ENCODE measurements around the gene DPH1. TPM values are rescaled to one million over a fixed set of nuclear protein-coding genes. Genes with fewer than 3 reads are reported as not detected.

DPH1 gene
- total RNA-seq, 2 experiments from 2014 or later = 28.4 to 28.8 TPM

DNA sequence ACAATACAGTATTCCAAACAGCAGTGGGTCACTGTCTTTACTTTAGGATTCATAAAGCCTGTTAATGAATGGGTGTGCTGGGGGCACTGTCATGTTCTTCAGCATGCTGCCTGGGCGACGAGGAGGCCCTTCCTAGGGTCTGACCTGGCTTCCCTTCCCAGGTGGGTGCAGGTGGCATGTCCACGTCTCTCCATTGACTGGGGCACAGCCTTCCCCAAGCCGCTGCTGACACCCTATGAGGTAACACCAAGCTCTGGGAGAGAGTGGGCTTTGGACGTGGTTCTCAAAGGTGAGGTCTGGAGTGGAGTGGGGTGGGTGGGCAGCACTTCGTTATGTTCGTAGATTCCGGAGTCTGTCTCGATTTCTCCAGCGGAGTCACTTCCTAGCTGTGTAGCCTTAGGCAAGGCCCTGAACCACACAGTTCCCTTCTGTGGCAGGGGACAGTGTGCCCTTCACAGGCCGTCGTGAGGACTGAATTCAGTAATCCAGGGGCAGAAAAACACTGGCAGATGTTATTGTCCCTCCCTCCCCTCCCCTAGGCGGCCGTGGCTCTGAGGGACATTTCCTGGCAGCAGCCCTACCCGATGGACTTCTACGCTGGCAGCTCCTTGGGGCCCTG is 11.1 kb downstream of the DPH1 start:
- H3K4me3 Mint-ChIP-seq = peak overlapping the region; percentile 97
- H3K9me3 Mint-ChIP-seq = no peaks in the 10 kb centered on the region
- H3K4me1 Mint-ChIP-seq = peaks cover 22% of the 10 kb centered on the region
- no peak for DNase-seq
- H3K36me3 Mint-ChIP-seq (ENCODE audit: low read depth) = peaks cover 30% of the 10 kb centered on the region
- POLR2A ChIA-PET = interaction anchor here (0.9 to 3.0 kb wide), 5 partner anchors 9 to 324 kb away, joined by 3 to 10 read pairs (median 5); partner anchors contain the start of gene DPH1
- H3K27me3 Mint-ChIP-seq = no peaks in the 10 kb centered on the region
- H3K27ac Mint-ChIP-seq = no peak overlapping the region
- CTCF ChIA-PET = interaction anchor here (1.2 kb wide), 1 partner anchor 11 kb away, joined by 3 read pairs; the partner anchor contains the start of gene DPH1

DNA sequence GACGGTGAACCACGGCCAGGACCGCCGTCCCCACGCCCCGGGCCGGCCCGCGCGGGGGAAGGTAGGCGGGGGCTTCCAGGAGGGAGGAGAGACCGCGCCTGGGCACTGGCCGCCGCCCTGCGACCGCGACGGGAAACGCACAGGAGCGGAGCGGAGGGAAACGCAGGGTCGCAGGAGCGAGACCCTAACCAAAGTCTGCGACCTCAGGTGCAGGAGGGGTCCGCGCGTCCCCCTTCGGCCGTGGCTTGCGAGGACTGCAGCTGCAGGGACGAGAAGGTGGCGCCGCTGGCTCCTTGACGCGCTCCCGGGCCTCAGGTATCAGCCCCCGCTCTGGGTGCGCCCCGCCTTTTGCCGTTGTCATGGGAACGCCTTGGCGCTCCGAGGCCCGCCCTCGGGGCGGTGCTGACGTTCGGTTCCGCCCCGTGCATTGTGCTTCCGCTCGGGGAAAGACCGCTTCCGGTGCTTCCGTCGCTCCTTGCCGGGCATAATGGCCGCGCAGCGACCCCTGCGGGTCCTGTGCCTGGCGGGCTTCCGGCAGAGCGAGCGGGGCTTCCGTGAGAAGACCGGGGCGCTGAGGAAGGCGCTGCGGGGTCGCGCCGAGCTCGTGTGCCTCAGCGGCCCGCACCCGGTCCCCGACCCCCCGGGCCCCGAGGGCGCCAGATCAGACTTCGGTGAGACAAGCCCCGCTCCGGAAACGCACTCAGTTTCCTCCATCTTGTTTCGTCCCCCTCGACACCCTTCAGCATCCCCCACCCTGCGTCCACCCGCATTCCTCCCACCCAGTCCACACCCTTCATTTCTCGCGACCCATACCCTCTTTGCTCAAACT is 11.8 kb downstream of the DPH1 start, which contains the start of gene OVCA2:
Gene OVCA2, plus strand, starts transcription at position 462 of the 829 bp plus-strand sequence. Its CDS starts 26 bp downstream, at position 488.
- Mint-ChIP-seq H3K9me3 (no peaks in the 10 kb centered on the region), H3K27me3 (no peaks in the 10 kb centered on the region), H3K27ac (peak within 1 kb of the TSS; percentile 92), H3K4me3 (peak within 1 kb of the TSS; percentile 97), H3K4me1 (peaks cover 22% of the 10 kb centered on the region), H3K36me3 (ENCODE audit: low read depth) (peaks cover 25% of the 10 kb centered on the region)
- POLR2A ChIA-PET = interaction anchor here (0.9 to 3.0 kb wide), 4 partner anchors 12 to 325 kb away, joined by 3 to 10 read pairs (median 4); partner anchors contain the start of genes DPH1 and RTN4RL1
- peak; percentile 98 for DNase-seq
- CTCF ChIA-PET = interaction anchor here (0.7 kb wide), 1 partner anchor 27 kb away, joined by 3 read pairs; no protein-coding TSS in a partner anchor

DNA sequence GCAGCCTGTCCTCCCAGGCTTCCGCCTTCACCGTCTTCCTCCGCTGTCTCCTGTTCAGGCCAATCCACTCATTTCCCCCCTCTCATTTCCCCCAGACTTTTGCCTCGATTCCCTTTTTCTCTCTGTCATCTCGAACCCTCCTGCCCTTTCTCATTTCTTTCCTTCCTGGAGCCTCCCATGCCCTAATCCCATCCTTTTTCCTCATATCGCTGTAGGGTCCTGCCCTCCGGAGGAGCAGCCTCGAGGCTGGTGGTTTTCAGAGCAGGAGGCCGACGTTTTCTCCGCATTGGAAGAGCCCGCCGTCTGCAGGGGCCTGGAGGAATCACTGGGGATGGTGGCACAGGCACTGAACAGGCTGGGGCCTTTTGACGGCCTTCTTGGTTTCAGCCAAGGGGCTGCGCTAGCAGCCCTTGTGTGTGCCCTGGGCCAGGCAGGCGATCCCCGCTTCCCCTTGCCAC is 12.5 kb downstream of the DPH1 start:
- no peaks in the 10 kb centered on the region for H3K27me3 Mint-ChIP-seq
- no peak for DNase-seq
- no peaks in the 10 kb centered on the region for H3K9me3 Mint-ChIP-seq
- peaks cover 23% of the 10 kb centered on the region for H3K36me3 Mint-ChIP-seq (ENCODE audit: low read depth)
- ChIA-PET CTCF (no interaction called here), POLR2A (interaction anchor here (1.0 to 3.0 kb wide), 3 partner anchors 18 to 325 kb away, joined by 4 to 10 read pairs (median 4); partner anchors contain the start of gene RTN4RL1)
- peak overlapping the region; percentile 97 for H3K4me3 Mint-ChIP-seq
- peaks cover 22% of the 10 kb centered on the region for H3K4me1 Mint-ChIP-seq
- H3K27ac Mint-ChIP-seq = peak overlapping the region; percentile 92

DNA sequence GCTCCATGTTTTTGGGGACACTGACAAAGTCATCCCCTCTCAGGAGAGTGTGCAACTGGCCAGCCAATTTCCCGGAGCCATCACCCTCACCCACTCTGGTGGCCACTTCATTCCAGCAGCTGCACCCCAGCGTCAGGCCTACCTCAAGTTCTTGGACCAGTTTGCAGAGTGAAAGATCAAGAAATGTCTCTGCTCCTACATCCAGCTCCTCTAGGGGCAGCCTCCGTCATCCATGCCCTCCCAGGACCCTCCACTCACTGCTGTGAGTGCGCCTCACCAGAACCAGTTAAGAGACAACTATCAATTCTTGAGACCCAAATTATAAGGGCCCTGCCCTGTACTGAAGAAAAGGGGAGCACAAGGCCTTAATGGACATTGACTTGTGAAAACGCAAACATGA is 13.0 kb downstream of the DPH1 start:
- Mint-ChIP-seq H3K36me3 (ENCODE audit: low read depth) (peaks cover 23% of the 10 kb centered on the region), H3K9me3 (no peaks in the 10 kb centered on the region), H3K27me3 (peaks cover under 1% of the 10 kb centered on the region), H3K4me3 (peak overlapping the region; percentile 97), H3K27ac (peak overlapping the region; percentile 92), H3K4me1 (peaks cover 22% of the 10 kb centered on the region)
- ChIA-PET POLR2A (interaction anchor here (1.0 to 1.2 kb wide), 2 partner anchors 18 to 202 kb away, joined by 4 read pairs; partner anchors contain the start of gene RTN4RL1), CTCF (no interaction called here)
- no peak for DNase-seq

DNA sequence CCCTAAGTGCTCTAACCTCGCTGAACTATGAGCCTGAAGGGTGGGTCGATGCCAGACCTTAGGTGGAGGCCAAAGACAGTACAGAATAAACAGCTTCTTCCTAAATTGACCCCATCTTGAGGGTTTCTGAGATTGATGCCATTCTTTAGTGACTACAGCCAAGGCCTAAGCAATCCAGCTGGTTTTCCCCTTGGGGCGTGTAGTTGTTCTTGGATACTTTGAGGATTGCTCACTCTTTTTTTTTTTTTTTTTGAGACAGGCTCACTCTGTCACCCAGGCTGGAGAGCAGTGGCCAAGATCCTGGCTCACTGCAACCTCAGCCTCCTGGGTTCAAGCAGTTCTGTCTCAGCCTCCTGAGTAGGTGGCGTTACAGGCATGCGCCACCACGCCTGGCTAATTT is 13.8 kb downstream of the DPH1 start:
- no peak for DNase-seq
- Mint-ChIP-seq H3K4me1 (peaks cover 25% of the 10 kb centered on the region), H3K9me3 (no peaks in the 10 kb centered on the region), H3K4me3 (peak overlapping the region; percentile 97), H3K27me3 (peaks cover 6% of the 10 kb centered on the region), H3K27ac (no peak overlapping the region), H3K36me3 (ENCODE audit: low read depth) (peaks cover 20% of the 10 kb centered on the region)
- ChIA-PET POLR2A (no interaction called here), CTCF (interaction anchor here (0.9 kb wide), 1 partner anchor 309 kb away, joined by 5 read pairs; no protein-coding TSS in a partner anchor)

DNA sequence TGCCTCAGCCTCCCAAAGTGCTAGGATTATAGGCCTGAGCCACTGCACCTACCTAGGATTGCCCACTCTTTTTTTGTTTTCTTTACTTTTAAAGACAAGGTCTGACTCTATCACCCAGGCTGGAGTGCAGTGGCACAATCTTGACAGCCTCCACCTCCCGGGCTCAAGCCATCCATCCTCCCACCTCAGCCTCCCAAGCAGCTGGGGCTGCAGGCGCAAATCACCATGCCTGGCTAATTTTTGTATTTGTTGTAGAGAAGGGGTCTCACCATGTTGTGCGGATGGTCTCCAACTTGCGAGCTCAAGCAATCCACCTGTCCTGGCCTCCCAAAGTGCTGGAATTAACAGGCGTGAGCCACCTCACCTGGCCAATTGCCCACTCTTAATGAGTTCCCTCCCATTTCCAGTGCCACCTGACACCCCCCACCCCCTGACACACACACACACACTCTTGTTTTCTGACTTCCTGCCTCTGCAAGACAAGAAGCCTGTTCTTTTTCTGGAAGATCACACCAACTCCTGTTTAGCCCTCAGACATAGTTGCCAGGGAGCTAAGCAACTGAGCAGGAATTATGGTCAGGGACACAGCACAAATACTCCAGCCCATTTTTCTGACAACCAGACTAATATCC is 14.4 kb downstream of the DPH1 start:
- CTCF ChIA-PET = interaction anchor here (0.5 to 0.9 kb wide), 2 partner anchors 204 to 308 kb away, joined by 3 to 5 read pairs; no protein-coding TSS in a partner anchor
- Mint-ChIP-seq H3K4me1 (peaks cover 31% of the 10 kb centered on the region), H3K27me3 (peaks cover 6% of the 10 kb centered on the region), H3K4me3 (no peak overlapping the region), H3K36me3 (ENCODE audit: low read depth) (peaks cover 20% of the 10 kb centered on the region), H3K27ac (no peak overlapping the region), H3K9me3 (no peaks in the 10 kb centered on the region)
- DNase-seq = no peak
- POLR2A ChIA-PET = no interaction called here

DNA sequence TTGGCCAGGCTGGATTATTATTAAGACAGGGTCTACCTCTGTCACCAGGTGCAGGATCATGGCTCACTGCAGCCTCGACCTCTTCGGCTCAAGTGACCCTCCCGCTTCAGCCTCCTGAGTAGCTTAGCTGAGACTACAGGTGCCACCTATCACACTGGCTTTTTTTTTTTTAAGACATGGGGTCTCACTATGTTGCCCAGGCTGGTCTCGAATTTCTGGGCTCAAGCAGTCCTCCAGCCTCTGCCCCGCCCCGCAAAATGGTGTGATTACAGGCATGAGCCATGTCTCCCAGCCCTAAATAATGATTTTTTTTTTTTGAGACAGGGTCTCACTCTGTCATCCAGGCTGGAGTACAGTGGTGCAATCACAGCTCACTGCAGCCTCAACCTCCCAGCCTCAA is 17.6 kb downstream of the DPH1 start:
- H3K9me3 Mint-ChIP-seq = no peaks in the 10 kb centered on the region
- H3K27me3 Mint-ChIP-seq = peaks cover 16% of the 10 kb centered on the region
- CTCF ChIA-PET = interaction anchor here (0.6 to 1.6 kb wide), 3 partner anchors 8 to 305 kb away, joined by 3 to 4 read pairs (median 3); no protein-coding TSS in a partner anchor
- no peak overlapping the region for H3K27ac Mint-ChIP-seq
- peaks cover 25% of the 10 kb centered on the region for H3K4me1 Mint-ChIP-seq
- H3K4me3 Mint-ChIP-seq = no peak overlapping the region
- POLR2A ChIA-PET = interaction anchor here (1.0 to 1.2 kb wide), 2 partner anchors 9 to 17 kb away, joined by 3 to 5 read pairs; no protein-coding TSS in a partner anchor
- peaks cover 17% of the 10 kb centered on the region for H3K36me3 Mint-ChIP-seq (ENCODE audit: low read depth)
- DNase-seq = no peak

DNA sequence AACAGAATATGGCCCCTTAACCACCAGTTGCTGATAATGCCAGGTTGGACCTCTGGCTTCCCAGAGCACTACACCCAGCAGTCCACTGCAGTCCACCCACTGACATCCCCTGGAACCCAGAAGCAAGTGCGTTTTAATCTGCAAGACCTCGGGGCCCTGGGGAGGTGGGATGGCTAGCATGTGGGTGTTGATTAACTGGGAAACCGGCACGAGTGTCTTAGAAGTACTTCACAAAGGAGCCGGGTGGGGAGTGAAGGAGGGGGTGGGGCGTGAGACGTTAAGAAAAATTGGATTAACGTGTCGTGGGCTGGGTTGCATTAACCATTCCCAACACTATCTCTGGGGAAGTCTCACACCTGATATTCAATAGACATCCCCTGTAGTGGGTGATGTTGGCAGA is 18.9 kb downstream of the DPH1 start:
- no peak overlapping the region for H3K27ac Mint-ChIP-seq
- ChIA-PET POLR2A (interaction anchor here (0.7 to 1.0 kb wide), 2 partner anchors 255 to 544 kb away, joined by 3 read pairs; partner anchors contain the start of genes PAFAH1B1, SMG6 and SRR), CTCF (interaction anchor here (1.2 kb wide), 1 partner anchor 304 kb away, joined by 3 read pairs; no protein-coding TSS in a partner anchor)

DNA sequence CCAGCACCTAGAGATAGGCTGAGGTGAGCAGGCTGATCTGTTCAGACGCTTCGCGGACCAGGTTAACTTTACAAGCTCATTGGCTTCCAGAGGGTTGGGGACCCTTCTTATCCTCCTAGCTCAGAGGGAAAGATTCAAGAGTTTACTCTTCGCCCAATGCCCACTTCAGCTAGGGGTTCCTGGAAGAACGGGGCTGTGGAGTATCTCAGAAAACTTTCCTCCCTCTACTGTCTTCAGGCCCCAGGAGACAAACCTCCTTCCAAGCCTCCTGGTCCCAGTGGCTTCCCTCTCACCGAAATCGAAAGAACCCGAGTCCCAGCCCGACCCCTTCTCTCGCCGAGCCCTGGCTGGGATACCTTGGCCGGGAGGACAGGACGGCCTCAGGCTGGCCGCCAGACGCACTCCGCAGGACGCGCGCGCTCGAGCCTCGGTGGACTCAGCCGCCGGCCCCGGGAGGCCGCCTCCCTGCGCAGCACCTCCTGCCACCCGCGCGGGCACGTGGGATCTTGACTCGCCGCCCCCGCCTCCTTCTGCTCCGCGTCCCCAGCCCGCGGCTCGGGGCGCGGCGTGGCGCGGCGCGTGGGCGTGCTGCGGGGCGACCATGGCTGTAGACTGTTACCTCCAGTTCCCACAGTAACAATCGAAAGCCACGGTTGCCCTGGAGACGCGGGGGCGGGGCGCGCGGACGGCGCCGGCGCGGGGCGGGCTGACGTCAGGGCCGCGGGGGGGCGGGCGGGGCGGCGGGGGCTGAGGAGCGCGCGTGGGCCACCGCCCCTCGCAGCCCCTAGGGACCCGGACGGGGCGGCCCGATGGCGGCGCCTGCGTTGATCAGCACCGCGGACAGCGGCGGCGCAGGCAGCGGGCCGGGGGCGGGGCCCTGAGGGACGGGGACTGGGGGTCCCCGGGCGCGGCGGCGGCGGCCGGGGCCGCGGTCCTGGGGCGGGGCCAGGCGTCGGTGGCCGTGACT is 19.7 kb downstream of the DPH1 start:
- H3K27me3 Mint-ChIP-seq = peaks cover 22% of the 10 kb centered on the region
- ChIA-PET POLR2A (interaction anchor here (0.7 kb wide), 1 partner anchor 543 kb away, joined by 3 read pairs; the partner anchor contains the start of gene PAFAH1B1), CTCF (interaction anchor here (0.5 to 2.7 kb wide), 3 partner anchors 25 to 195 kb away, joined by 3 to 12 read pairs (median 3); partner anchors contain the start of gene RTN4RL1)
- peak overlapping the region; percentile 65 for H3K4me3 Mint-ChIP-seq
- peaks cover 28% of the 10 kb centered on the region for H3K4me1 Mint-ChIP-seq
- H3K36me3 Mint-ChIP-seq (ENCODE audit: low read depth) = peaks cover 3% of the 10 kb centered on the region
- peak; percentile 91 for DNase-seq
- no peaks in the 10 kb centered on the region for H3K9me3 Mint-ChIP-seq
- no peak overlapping the region for H3K27ac Mint-ChIP-seq

More for the DNA sequence above, 18.9 kb downstream of the DPH1 start:
- no peaks in the 10 kb centered on the region for H3K9me3 Mint-ChIP-seq
- peak overlapping the region; percentile 65 for H3K4me3 Mint-ChIP-seq
- no peak for DNase-seq
- peaks cover 24% of the 10 kb centered on the region for H3K4me1 Mint-ChIP-seq
- peaks cover 22% of the 10 kb centered on the region for H3K27me3 Mint-ChIP-seq
- H3K36me3 Mint-ChIP-seq (ENCODE audit: low read depth) = peaks cover 6% of the 10 kb centered on the region

DNA sequence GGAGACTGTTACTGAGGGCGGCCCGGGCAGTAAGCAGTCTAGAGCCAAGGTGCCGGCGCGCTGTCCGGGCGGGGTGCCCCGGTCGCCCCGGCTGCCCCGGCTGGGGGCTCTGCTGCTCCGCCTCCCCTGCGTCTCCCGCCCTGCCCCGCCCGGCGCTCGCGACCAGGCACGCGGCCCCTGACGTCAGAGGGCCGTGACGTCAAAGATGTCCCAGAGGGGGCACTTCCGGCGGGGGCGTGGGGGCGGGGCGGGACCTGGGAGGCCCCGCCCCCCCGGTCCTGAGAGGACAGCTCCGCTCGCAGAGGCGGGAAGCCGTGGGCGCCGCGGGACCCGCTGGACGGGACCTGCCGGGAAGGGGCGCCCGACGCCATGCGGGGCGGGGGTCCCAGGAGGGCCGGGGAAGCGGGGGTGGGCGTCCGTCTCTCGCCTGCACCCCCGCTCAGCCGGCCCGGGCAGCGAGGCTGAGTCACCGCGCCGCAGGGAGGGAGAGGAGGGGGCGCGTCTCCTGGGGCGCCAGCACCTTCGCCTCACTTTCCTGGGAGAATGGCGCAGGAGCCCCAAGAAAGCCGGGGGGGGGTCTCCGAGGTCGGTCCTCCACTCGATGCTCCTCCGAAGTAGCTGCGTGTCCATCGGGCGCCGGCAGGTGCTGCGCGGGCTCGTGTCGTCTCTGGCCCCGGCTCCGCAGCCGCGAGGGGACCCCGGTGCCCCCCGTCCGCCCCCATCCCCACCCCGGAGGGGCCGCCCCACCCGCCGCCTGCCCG is 20.5 kb downstream of the DPH1 start:
- ChIA-PET POLR2A (no interaction called here), CTCF (interaction anchor here (0.5 to 2.7 kb wide), 3 partner anchors 26 to 195 kb away, joined by 3 to 12 read pairs (median 3); partner anchors contain the start of gene RTN4RL1)
- H3K4me3 Mint-ChIP-seq = peak overlapping the region; percentile 35
- H3K27ac Mint-ChIP-seq = no peak overlapping the region
- H3K27me3 Mint-ChIP-seq = peaks cover 22% of the 10 kb centered on the region
- no peaks in the 10 kb centered on the region for H3K9me3 Mint-ChIP-seq
- peak; percentile 75 for DNase-seq
- H3K36me3 Mint-ChIP-seq (ENCODE audit: low read depth) = no peaks in the 10 kb centered on the region
- H3K4me1 Mint-ChIP-seq = peaks cover 27% of the 10 kb centered on the region

Measured in activated CD4-positive, alpha-beta memory T cell treated with anti-CD3 and anti-CD28 coated beads, Interleukin-2, amount 10 ng/mL, durations not matched to agents 7 days and 5 days (primary cell).